Raji (cell line): ENCODE measurements around the gene LRRN4.

Experiments
- POLR2A ChIP-seq: IDR thresholded peaks from 2 replicates; pipeline ENCODE4 v1.6.1; 2011; ENCODE audit warnings: low read depth, low read length, control low read depth; ENCODE audit not compliant: insufficient read depth

LRRN4 gene

GRCh38 chr20:6017467-6017866, 36.4 kb downstream of the LRRN4 start:
- no peak for TF ChIP-seq POLR2A

GRCh38 chr20:6014957-6015356, 38.9 kb downstream of the LRRN4 start:
- no peak for TF ChIP-seq POLR2A

DNA sequence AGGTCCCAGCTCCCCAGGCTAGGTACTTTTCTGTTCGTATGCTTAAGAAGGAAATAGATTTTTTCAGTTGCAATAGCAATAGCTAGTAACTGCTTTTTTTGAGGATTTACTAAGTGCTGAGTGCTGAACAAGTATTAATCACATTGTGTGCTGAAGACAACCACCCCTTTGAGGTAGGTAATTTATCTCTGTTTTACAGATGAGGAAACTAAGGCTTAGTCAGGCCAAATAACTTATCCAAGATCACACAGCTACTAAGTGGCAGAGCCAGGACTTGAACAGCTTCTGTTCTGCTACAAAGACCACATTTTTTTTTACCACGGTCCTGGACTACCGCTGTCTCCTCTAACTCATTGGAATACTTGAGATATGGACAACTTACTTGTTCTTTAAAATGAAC, 39.8 kb downstream of the LRRN4 start:
- no peak for TF ChIP-seq POLR2A

GRCh38 chr20:6012179-6012578, 41.7 kb downstream of the LRRN4 start:
- no peak for TF ChIP-seq POLR2A

GRCh38 chr20:6008254-6008653, 45.6 kb downstream of the LRRN4 start:
- TF ChIP-seq POLR2A, result no peak

DNA sequence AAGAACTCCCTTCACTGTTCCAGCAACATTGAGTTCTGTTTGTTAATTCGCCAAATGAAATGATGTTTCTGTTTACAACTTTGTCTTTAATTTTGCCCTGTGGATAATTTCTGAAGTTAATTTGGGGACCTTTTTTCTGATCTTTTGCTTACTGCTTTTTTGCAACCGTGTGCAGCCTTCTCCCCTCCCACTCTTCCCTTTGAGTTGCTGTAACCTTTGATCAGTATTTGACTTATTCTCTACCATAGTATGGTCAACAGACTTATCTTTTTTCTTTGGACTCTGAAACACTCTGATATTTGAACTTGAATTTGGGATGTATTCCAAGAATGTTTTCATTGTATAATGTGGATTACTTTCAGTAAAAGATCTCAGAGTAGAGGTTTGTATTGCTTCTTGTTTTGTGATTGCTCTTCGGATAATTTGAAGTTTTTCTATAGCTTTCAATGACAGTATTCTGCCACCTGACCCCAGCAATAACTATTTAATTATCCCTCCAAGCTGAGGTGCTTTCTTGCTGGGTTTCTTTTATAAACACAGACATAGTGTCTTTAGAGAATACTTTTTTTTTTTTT, 46.2 kb downstream of the LRRN4 start:
- no peak for TF ChIP-seq POLR2A

- no peak for TF ChIP-seq POLR2A
Measured at GRCh38 chr20:6007094-6007528, 46.7 kb downstream of the LRRN4 start.

GRCh38 chr20:6006603-6006949, 47.3 kb downstream of the LRRN4 start:
- TF ChIP-seq POLR2A, result no peak

DNA sequence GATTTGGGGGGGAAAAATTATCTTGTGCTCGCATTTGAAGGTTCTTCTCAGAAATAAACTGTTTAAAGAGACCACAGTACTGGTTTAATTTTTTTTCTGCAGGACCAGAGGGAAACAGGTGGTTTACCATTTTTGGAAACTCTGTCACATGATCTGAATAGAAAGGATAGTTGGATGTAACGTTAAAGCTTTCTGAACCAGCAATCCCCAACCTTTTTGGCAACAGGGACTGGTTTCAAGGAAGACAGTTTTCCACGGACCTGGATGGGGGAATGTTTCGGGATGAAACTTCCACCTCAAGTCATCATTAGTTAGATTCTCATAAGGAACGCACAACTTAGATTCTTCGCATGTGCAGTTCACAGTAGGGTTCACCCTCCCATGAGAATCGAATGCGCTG, 53.0 kb downstream of the LRRN4 start:
- TF ChIP-seq POLR2A, result no peak

GRCh38 chr20:5999783-6000182, 54.1 kb downstream of the LRRN4 start:
- no peak for TF ChIP-seq POLR2A

GRCh38 chr20:5996765-5997164, 57.1 kb downstream of the LRRN4 start:
- TF ChIP-seq POLR2A, result no peak

DNA sequence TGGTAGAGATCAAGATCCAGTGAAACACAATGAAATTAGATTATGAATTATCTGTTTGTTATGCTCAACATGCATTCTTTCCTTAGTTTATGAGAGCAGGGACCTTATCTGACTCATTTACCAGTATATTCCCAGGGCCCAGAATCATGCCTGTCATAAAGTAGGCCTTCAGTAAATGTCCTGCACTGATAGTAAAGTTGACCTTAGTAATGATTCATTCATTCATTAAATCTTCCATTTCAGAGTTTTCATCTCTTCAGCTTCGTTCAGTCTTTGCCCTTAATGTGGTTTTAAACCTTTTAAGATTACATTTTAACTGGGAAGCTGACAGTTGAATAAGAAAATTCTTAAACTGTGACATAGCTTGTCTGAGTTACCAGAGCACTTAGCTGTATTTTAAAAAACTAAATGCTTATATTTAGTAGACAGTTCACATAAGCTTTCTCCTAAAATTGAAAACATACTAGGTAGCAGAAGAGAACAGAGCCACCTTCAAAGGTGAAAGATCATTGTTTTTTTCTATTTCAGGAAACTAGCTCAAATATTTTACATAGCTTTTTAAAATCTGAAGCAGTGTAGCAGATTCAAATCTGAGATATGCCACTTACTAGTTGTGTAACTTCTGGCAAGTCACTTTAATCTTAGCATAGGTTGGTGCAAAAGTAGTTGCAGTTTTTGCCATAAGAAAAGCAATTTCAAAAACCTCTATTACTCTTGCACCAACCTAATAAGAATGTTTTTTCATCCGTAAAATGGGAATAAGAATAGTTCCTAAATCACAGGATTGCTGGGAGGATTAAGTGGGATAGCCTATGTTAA, 62.0 kb downstream of the LRRN4 start:
- no peak for TF ChIP-seq POLR2A

- no peak for TF ChIP-seq POLR2A
Measured at GRCh38 chr20:5990946-5991345, 62.9 kb downstream of the LRRN4 start.
